ENCODE results near the gene HKDC1. TPM values are rescaled to one million over a fixed set of nuclear protein-coding genes. Genes with fewer than 3 reads are reported as not detected.
A peak's percentile ranks its signal among the peaks of the same experiment; 100 is the strongest.

The HKDC1 gene
- polyA plus RNA-seq, 2 of the 4 experiments (the other 2 are of a cell fraction): 32.5 to 32.8 TPM

- TF ChIP-seq, protein P1, sequence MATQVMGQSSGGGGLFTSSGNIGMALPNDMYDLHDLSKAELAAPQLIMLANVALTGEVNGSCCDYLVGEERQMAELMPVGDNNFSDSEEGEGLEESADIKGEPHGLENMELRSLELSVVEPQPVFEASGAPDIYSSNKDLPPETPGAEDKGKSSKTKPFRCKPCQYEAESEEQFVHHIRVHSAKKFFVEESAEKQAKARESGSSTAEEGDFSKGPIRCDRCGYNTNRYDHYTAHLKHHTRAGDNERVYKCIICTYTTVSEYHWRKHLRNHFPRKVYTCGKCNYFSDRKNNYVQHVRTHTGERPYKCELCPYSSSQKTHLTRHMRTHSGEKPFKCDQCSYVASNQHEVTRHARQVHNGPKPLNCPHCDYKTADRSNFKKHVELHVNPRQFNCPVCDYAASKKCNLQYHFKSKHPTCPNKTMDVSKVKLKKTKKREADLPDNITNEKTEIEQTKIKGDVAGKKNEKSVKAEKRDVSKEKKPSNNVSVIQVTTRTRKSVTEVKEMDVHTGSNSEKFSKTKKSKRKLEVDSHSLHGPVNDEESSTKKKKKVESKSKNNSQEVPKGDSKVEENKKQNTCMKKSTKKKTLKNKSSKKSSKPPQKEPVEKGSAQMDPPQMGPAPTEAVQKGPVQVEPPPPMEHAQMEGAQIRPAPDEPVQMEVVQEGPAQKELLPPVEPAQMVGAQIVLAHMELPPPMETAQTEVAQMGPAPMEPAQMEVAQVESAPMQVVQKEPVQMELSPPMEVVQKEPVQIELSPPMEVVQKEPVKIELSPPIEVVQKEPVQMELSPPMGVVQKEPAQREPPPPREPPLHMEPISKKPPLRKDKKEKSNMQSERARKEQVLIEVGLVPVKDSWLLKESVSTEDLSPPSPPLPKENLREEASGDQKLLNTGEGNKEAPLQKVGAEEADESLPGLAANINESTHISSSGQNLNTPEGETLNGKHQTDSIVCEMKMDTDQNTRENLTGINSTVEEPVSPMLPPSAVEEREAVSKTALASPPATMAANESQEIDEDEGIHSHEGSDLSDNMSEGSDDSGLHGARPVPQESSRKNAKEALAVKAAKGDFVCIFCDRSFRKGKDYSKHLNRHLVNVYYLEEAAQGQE (IDR thresholded peaks at IDR 0.05): no peak
- TF ChIP-seq KDM1A (IDR thresholded peaks at IDR 0.05; ENCODE audit: low read depth) (no peak), HOXA7 (CRISPR knock-in tag; IDR thresholded peaks at IDR 0.05) (no peak), MAZ (IDR thresholded peaks at IDR 0.05; ENCODE audit: borderline replicate concordance, low read depth, low read length) (no peak), RAD21 (conservative IDR thresholded peaks at IDR 0.05 in 1 of 2, IDR thresholded peaks at IDR 0.05 in 1 of 2) (no peak)
These were observed 19.1 kb upstream of the HKDC1 start (continued) for GRCh38 chr10:69201045-69201444.

DNA sequence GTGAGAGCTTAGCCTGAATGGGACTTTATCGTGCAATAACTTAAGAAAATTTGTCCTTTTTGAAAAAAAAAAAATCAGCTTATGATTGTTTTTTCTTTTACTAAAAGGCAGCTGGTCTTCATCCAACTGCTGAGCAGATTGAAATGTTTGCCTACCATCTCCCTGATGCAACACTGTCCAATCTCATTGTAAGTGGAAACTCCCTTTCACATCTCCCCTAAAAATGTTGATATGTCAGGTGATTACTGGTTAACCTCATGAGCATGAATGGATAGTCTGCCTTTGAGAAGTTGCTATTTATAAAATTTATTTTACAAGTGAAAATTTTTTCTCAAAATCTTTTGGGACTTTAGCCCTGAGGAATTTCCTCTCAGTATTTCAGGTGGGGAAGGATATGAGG lies 17.8 kb upstream of the HKDC1 start:
- Histone ChIP-seq H3K4me3 (no peak overlapping the region), H3K9me3 (no peaks in the 10 kb centered on the region), H3K4me1 (peaks cover 17% of the 10 kb centered on the region; the same call in 2 of the 3 replicates), H3K27ac (peak overlapping the region; percentile 27 to 34; a peak in 4 of 6 replicates), H3K4me2 (no peak overlapping the region)
- DNase-seq (ENCODE audit: low read depth in 1 of 2, low spot score in 1 of 2): no peak
- ChIA-PET POLR2A (interaction anchor here (0.5 to 1.0 kb wide), 2 partner anchors 22 to 41 kb away, joined by 3 to 6 read pairs; partner anchors contain the start of gene SUPV3L1), CTCF (interaction anchor here (1.8 to 2.0 kb wide), 2 partner anchors 14 to 206 kb away, joined by 4 to 6 read pairs; no protein-coding TSS in a partner anchor)
- no peak for ATAC-seq
- TF ChIP-seq EP300 (IDR thresholded peaks at IDR 0.05): peak in 1 of 2 experiments; percentile 16; a peak in 1 of 5 replicates
- TF ChIP-seq, protein P2, sequence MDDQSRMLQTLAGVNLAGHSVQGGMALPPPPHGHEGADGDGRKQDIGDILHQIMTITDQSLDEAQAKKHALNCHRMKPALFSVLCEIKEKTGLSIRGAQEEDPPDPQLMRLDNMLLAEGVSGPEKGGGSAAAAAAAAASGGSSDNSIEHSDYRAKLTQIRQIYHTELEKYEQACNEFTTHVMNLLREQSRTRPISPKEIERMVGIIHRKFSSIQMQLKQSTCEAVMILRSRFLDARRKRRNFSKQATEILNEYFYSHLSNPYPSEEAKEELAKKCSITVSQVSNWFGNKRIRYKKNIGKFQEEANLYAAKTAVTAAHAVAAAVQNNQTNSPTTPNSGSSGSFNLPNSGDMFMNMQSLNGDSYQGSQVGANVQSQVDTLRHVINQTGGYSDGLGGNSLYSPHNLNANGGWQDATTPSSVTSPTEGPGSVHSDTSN (IDR thresholded peaks at IDR 0.05): no peak
- no peak for FAIRE-seq
- WGBS (ENCODE audit: missing lambda C conversion rate): 91% methylated on average over 1 of the region's 1 CpG

DNA sequence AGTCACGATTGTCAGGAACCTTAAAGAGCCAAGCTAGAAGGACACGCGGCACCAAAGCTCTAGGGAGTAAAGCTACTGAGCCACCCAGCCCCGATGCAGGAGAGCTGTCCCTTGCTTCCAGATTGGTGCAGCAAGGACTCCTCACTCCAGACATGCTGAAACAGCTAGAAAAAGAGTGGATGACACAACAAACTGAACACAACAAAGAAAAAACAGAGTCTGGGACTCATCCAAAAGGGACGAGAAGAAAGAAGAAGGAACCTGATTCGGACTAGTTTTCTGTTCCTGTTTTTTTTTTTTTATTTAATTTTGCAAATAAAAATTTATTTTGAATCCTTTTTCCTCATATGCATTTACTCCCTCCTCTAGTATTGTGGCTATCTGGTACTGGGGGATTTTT lies 11.4 kb upstream of the HKDC1 start:
- CTCF ChIA-PET: interaction anchor here (0.7 kb wide), 1 partner anchor 26 kb away, joined by 4 read pairs; no protein-coding TSS in a partner anchor
- Histone ChIP-seq H3K4me3 (no peak overlapping the region), H3K4me2 (no peak overlapping the region), H3K4me1 (peaks cover 4% of the 10 kb centered on the region), H3K9me3 (no peaks in the 10 kb centered on the region), H3K27ac (no peak overlapping the region)
- no peak for FAIRE-seq
- ATAC-seq: no peak
- 92% methylated on average over 6 of the region's 6 CpGs for WGBS (ENCODE audit: missing lambda C conversion rate)
- POLR2A ChIA-PET: no interaction called here
- DNase-seq (ENCODE audit: low read depth in 1 of 2, low spot score in 1 of 2): no peak
- no peak for TF ChIP-seq SREBF2 (IDR thresholded peaks at IDR 0.05)
- no peak for TF ChIP-seq HEYL (CRISPR knock-in tag; IDR thresholded peaks at IDR 0.05)
- no peak for TF ChIP-seq TP53 (CRISPR knock-in tag; IDR thresholded peaks at IDR 0.05)
- TF ChIP-seq MAFK (IDR thresholded peaks at IDR 0.05; ENCODE audit: partially characterized antibody): no peak
- TF ChIP-seq, protein P1 (IDR thresholded peaks at IDR 0.05): no peak
- no peak for TF ChIP-seq GATA3 (IDR thresholded peaks at IDR 0.05; ENCODE audit: borderline replicate concordance)
- TF ChIP-seq NR3C1 (IDR thresholded peaks at IDR 0.05): no peak
- TF ChIP-seq, protein P3, sequence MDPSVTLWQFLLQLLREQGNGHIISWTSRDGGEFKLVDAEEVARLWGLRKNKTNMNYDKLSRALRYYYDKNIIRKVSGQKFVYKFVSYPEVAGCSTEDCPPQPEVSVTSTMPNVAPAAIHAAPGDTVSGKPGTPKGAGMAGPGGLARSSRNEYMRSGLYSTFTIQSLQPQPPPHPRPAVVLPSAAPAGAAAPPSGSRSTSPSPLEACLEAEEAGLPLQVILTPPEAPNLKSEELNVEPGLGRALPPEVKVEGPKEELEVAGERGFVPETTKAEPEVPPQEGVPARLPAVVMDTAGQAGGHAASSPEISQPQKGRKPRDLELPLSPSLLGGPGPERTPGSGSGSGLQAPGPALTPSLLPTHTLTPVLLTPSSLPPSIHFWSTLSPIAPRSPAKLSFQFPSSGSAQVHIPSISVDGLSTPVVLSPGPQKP (IDR thresholded peaks at IDR 0.05; ENCODE audit: low read depth, low read length): no peak
- no peak for TF ChIP-seq EHMT2 (IDR thresholded peaks at IDR 0.05; ENCODE audit: low read depth)
- no peak for TF ChIP-seq FOSB (CRISPR knock-in tag; IDR thresholded peaks at IDR 0.05)
- TF ChIP-seq ZSCAN20 (CRISPR knock-in tag; IDR thresholded peaks at IDR 0.05): no peak
- TF ChIP-seq ZC3H11A (IDR thresholded peaks at IDR 0.05): no peak
- no peak for TF ChIP-seq EHF (CRISPR knock-in tag; IDR thresholded peaks at IDR 0.05)
- TF ChIP-seq MAX (IDR thresholded peaks at IDR 0.05): no peak
- TF ChIP-seq, protein P4, sequence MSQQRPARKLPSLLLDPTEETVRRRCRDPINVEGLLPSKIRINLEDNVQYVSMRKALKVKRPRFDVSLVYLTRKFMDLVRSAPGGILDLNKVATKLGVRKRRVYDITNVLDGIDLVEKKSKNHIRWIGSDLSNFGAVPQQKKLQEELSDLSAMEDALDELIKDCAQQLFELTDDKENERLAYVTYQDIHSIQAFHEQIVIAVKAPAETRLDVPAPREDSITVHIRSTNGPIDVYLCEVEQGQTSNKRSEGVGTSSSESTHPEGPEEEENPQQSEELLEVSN (IDR thresholded peaks at IDR 0.05; ENCODE audit: borderline replicate concordance, low read depth): no peak
- TF ChIP-seq ESRRA (IDR thresholded peaks at IDR 0.05; ENCODE audit: borderline replicate concordance, low read length): no peak
- TF ChIP-seq BHLHE40 (IDR thresholded peaks at IDR 0.05; ENCODE audit: low read depth, low read length): no peak
- no peak for TF ChIP-seq USF2 (IDR thresholded peaks at IDR 0.05)
